Left lung (tissue), 10 donors: Measurements from ENCODE around the gene PEMT. TPM values are rescaled to one million over a fixed set of nuclear protein-coding genes. Genes with fewer than 3 reads are reported as not detected.

Experiments used
- ATAC-seq: fragments of 200-7000 bp; cut with Tn5 transposase; one replicate; pipeline ENCODE4 v1.9.1; 2020; ENCODE audit warnings: moderate library complexity
- DNase-seq, 4 donors: peaks; one replicate each; pipeline ENCODE4 v3.0.0-alpha.2; 2013 to 2020
- H3K27ac ChIP-seq, 2 donors: fragments of 200-600 bp; sonication (generic) in 1 of 2; one replicate each; pipeline versions ENCODE4 v1.5.0 to v1.8.0; 2020 to 2021
- H3K27me3 ChIP-seq, 2 donors: fragments of 200-600 bp; sonication (generic) in 1 of 2; one replicate each; pipeline versions ENCODE4 v1.5.0 to v1.8.0; 2020 to 2021
- H3K36me3 ChIP-seq, 2 donors: fragments of 200-600 bp; sonication (generic) in 1 of 2; one replicate each; pipeline versions ENCODE4 v1.5.0 to v1.8.0; 2020 to 2021
- H3K4me1 ChIP-seq, 2 donors: fragments of 200-600 bp; one replicate each; pipeline ENCODE4 v1.8.0; 2021
- H3K4me3 ChIP-seq, 2 donors: fragments of 200-600 bp; sonication (generic) in 1 of 2; one replicate each; pipeline versions ENCODE4 v1.5.0 to v1.8.0; 2020 to 2021; ENCODE audit warnings: mild to moderate bottlenecking in 1 of 2
- H3K9me3 ChIP-seq, 2 donors: fragments of 200-600 bp; sonication (generic) in 1 of 2; one replicate each; pipeline versions ENCODE4 v1.5.0 to v1.8.0; 2020 to 2021
- intact Hi-C, 2 donors: fragments of 100-400 bp; cut with DNase I; formaldehyde crosslinking; loops; one replicate each; pipeline versions ENCODE4 v1.11.2 to v1.14.2; 2022
- polyA plus RNA-seq, 6 donors: library from polyadenylated mRNA; unstranded; fragments of 120-200 nt; gene quantifications; one replicate each; pipeline ENCODE4 v1.2.1, GENCODE V29; 2013; ENCODE audit not compliant: insufficient read length in 6 of 6
- total RNA-seq, 2 donors: library from RNA; stranded (reverse); fragmentation: NEBNext Ultra II Directional; extraction: Animal tissue kit (Norgen Biotek cat#: 25700); gene quantifications; one replicate each; pipeline ENCODE4 v1.2.1, GENCODE V29; 2021
- TF ChIP-seq, protein P1 (sequence below), 2 donors: fragments of 200-600 bp; sonication (generic) in 1 of 2; IDR thresholded peaks; one replicate each; pipeline versions ENCODE4 v1.5.0 to v1.8.0; 2021; ENCODE audit warnings: antibody characterized with exemption in 2 of 2
- donor health status: DM: no; HTN: yes; CAD: no.
- donor health status: DM: no; HTN: no; CAD: no.

PEMT gene
- total and polyA plus RNA-seq, 8 donors, result 22.3 to 38.7 (median 28.3) TPM

DNA sequence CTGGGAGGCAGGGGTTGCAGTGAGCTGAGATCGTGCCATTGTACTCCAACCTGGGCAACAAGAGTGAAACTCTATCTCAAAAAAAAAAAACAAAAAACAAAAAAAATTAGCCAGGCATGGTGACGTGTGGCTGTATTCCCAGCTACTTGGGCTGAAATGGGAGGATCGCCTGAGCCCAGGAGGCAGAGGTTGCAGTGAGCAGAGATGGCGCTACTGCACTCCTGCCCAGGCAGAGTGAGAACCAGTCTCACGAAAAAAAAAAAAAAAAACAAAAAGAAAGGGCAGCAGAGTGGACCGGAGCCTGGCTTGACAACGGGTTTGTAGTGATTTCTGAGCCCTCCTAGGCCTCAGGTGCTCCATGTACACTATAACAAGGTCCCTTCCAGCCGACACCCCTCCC, 33.1 kb downstream of the PEMT start:
- ATAC-seq (no peak), DNase-seq (no peak)
- intact Hi-C loops, result no loop called here
- Histone ChIP-seq H3K9me3 (no peaks in the 10 kb centered on the region), H3K36me3 (no peaks in the 10 kb centered on the region), H3K27ac (no peak overlapping the region), H3K27me3 (no peaks in the 10 kb centered on the region), H3K4me1 (peaks cover 9 to 11% of the 10 kb centered on the region in 2 donors), H3K4me3 (no peak overlapping the region)
- TF ChIP-seq, protein P1, sequence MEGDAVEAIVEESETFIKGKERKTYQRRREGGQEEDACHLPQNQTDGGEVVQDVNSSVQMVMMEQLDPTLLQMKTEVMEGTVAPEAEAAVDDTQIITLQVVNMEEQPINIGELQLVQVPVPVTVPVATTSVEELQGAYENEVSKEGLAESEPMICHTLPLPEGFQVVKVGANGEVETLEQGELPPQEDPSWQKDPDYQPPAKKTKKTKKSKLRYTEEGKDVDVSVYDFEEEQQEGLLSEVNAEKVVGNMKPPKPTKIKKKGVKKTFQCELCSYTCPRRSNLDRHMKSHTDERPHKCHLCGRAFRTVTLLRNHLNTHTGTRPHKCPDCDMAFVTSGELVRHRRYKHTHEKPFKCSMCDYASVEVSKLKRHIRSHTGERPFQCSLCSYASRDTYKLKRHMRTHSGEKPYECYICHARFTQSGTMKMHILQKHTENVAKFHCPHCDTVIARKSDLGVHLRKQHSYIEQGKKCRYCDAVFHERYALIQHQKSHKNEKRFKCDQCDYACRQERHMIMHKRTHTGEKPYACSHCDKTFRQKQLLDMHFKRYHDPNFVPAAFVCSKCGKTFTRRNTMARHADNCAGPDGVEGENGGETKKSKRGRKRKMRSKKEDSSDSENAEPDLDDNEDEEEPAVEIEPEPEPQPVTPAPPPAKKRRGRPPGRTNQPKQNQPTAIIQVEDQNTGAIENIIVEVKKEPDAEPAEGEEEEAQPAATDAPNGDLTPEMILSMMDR (IDR thresholded peaks at IDR 0.05), result no peak

DNA sequence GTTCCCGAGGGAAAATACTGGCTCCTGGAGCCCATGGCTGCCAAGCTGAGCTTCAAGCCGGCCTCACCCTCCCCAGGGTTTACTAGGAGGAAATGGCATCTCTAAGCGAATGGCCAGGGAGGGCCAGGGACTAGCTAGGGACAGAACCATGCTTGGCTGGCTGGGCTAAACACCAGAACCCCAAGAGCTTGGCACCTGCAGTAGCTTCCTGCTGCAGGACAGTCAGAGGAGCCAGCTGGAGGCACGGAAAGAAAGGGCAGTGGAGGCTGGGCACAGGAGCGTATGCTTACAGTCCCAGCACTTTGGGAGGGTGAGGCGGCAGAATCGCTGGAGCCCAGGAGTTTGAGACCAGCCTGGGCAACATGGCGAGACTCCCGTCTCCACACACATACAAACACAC, 33.7 kb downstream of the PEMT start:
- Histone ChIP-seq H3K27ac (no peak overlapping the region), H3K36me3 (no peaks in the 10 kb centered on the region), H3K4me1 (peaks cover 9 to 11% of the 10 kb centered on the region in 2 donors), H3K4me3 (no peak overlapping the region), H3K9me3 (no peaks in the 10 kb centered on the region), H3K27me3 (no peaks in the 10 kb centered on the region)
- TF ChIP-seq, protein P1 (IDR thresholded peaks at IDR 0.05), result no peak
- ATAC-seq (no peak), DNase-seq (no peak)
- intact Hi-C loops, result no loop called here

DNA sequence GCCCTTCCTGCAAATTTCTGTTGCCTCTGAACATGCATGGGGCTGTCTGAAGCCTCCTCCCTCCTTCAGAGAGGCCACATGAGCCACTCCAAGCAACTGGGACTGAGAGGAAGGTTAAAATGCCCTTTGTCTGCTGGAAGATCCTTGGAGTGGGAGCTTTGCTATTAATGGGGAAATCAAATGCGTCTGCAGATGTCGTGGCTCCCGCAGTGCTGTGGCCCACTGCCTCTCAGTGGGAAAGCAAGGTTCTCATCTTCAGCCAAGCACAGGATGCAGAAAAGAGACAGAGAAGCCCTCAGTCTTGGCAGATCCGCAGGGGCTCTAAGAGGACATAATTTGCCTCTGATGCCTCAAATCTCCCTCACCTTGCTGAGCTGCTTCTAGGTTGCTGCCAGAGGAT, 34.8 kb downstream of the PEMT start:
- DNase-seq (no peak), ATAC-seq (no peak)
- TF ChIP-seq, protein P1 (IDR thresholded peaks at IDR 0.05), result no peak
- H3K4me3 ChIP-seq, result no peak overlapping the region
- H3K36me3 ChIP-seq, result no peaks in the 10 kb centered on the region
- no peak overlapping the region for H3K27ac ChIP-seq
- H3K27me3 ChIP-seq, result no peaks in the 10 kb centered on the region
- peaks cover 4% of the 10 kb centered on the region in 2 donors for H3K4me1 ChIP-seq
- intact Hi-C loops, result no loop called here
- H3K9me3 ChIP-seq, result no peaks in the 10 kb centered on the region

DNA sequence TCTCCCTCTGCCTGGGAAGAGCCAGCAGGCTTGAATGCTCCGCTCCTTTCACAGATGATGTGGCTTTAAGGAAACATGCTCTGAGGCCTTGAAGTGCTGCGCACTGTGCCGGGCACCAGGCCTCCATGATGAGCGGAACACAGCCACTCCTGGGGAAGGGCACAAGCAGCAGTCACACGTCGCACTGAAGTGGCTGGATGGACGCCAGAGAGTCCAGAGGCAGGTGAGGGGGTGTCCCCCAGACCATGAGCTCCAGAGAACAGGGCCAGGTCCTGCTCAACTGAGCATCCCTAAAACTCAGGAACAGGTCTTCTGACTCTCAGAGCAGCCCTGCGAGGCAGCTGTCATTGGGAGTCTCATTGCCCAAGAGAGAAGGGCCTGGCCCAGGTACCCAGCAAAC, 35.6 kb downstream of the PEMT start:
- TF ChIP-seq, protein P1 (IDR thresholded peaks at IDR 0.05), result no peak
- no peak for ATAC-seq

DNA sequence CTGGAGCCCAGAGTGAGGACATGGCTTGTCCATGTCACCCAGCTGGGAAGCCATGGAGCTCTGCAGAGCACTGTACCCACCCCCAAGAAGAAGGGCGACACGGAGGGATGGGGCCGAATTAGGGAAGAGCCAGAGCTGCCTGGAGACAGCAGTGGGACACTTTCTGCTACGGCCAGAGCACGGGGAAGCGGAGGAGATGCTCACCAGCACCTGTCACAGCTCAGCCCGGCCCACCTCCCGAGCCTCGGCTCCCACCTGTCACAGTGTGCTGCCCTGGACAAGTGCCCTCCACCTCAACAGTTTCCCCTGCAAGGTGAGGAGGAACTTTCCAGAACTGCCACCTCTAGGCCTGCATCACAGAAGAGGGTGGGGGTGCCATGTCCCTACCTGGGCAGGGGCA, 36.4 kb downstream of the PEMT start:
- Histone ChIP-seq H3K4me1 (no peaks in the 10 kb centered on the region), H3K27ac (no peak overlapping the region), H3K27me3 (no peaks in the 10 kb centered on the region), H3K4me3 (no peak overlapping the region), H3K9me3 (no peaks in the 10 kb centered on the region), H3K36me3 (no peaks in the 10 kb centered on the region)
- ATAC-seq, result no peak
- intact Hi-C loops, result no loop called here
- peak in 1 of 4 donors; percentile 62 for DNase-seq
- TF ChIP-seq, protein P1 (IDR thresholded peaks at IDR 0.05), result no peak

More for the DNA sequence above, 35.6 kb downstream of the PEMT start:
- Histone ChIP-seq H3K27ac (no peak overlapping the region), H3K4me3 (no peak overlapping the region), H3K27me3 (no peaks in the 10 kb centered on the region), H3K4me1 (no peaks in the 10 kb centered on the region), H3K9me3 (no peaks in the 10 kb centered on the region), H3K36me3 (no peaks in the 10 kb centered on the region)
- intact Hi-C loops, result no loop called here
- no peak for DNase-seq
